Astrocyte of the hippocampus (primary cell): Measurements from ENCODE around the gene IDH3B.

Experiments
- DNase-seq: peaks from one replicate; pipeline ENCODE4 v3.0.0; 2011; ENCODE audit warnings: low read depth, low spot score

Gene IDH3B

DNA sequence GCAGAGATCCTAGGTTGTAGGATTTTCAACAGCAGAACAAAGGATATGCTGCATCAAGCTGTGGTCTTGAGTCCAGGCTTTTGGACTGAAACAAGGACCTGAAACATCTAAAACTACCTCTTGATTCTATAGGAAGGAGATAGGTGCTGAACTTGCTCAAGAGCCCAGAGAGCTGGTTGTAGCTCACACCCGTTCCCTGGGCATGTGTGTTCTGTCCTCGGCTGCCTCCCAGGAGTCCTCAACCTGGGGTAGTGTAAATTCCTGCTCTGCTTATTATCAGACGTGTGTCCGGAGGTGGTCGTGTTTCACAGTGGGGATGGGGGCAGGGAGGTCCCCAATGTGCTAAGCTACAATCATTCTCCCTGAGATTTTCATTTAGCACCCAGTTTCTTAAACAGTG is 6.8 kb downstream of the IDH3B start:
- DNase-seq = no peak

DNA sequence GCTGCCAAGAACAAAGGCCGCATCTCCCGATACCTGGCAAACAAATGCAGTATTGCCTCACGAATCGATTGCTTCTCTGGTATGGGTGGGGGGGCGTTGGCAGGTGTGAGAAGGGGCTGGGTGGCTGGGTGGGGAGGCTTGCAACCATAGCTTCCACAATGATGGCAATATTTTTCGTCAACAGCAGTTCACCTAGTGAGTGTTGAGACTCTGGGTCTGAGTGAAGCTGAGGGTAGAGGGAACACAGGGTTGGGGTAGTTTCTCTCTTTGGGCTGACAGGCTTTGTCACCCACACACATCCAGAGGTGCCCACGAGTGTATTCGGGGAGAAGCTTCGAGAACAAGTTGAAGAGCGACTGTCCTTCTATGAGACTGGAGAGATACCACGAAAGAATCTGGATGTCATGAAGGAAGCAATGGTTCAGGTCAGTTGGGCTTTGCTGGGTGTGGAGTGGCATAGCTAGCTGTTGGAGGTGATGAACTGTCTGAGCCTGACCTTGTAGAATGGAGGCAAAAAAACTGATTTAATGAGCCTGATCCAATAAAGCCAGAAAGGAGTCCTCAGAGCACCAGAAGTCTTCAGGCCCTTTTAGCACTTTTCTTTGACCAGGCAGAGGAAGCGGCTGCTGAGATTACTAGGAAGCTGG is 7.4 kb downstream of the IDH3B start:
- no peak for DNase-seq

DNA sequence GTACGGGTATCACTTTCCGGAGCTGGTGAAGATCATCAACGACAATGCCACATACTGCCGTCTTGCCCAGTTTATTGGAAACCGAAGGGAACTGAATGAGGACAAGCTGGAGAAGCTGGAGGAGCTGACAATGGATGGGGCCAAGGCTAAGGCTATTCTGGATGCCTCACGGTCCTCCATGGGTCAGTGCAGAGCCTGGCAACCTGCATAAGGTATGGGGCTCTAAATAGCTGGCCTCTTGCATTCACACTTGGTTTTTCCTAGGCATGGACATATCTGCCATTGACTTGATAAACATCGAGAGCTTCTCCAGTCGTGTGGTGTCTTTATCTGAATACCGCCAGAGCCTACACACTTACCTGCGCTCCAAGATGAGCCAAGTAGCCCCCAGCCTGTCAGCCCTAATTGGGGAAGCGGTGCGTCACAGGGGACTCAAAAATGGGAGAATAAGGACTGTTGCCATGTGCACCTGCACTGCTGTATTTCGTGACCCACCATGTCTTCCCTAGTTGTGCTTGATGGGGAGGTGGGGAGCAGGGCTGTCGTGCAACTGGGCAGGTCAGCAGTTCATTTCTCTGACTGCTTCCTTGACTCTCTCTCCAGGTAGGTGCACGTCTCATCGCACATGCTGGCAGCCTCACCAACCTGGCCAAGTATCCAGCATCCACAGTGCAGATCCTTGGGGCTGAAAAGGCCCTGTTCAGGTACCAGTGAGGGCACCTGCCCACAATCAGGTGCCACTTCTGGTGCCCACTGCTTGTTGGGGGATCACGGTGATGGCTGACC is 8.5 kb downstream of the IDH3B start:
- DNase-seq = no peak

DNA sequence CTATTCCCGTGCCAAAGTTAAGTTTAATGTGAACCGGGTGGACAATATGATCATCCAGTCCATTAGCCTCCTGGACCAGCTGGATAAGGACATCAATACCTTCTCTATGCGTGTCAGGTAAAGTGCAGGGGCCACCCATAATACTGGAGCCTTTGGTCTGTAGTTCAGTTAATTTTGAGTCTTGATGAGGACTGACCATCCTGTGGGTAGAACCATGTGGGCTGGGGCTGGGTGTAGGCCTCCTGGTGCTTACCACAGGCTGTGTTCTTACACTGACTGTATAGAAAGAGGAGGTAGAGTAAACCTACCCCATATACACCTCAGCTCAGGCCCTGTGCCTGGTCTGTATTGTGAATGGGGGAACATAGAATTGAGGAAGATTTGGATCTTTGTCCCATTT is 9.2 kb downstream of the IDH3B start:
- no peak for DNase-seq

DNA sequence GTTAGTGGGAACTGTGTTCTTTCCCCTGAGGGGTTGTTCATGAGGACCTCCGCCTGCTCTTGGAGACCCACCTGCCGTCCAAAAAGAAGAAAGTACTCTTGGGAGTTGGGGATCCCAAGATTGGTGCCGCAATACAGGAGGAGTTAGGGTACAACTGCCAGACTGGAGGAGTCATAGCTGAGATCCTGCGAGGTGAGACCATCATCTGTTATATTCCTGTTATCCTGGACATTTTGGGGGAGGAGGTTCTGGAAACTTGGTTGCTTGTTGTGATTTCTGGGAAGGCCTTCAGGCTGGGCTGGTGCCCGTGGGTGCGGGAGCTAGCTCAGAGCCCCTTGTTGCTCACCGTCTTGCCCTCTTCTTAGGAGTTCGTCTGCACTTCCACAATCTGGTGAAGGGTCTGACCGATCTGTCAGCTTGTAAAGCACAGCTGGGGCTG is 9.6 kb downstream of the IDH3B start:
- no peak for DNase-seq

DNA sequence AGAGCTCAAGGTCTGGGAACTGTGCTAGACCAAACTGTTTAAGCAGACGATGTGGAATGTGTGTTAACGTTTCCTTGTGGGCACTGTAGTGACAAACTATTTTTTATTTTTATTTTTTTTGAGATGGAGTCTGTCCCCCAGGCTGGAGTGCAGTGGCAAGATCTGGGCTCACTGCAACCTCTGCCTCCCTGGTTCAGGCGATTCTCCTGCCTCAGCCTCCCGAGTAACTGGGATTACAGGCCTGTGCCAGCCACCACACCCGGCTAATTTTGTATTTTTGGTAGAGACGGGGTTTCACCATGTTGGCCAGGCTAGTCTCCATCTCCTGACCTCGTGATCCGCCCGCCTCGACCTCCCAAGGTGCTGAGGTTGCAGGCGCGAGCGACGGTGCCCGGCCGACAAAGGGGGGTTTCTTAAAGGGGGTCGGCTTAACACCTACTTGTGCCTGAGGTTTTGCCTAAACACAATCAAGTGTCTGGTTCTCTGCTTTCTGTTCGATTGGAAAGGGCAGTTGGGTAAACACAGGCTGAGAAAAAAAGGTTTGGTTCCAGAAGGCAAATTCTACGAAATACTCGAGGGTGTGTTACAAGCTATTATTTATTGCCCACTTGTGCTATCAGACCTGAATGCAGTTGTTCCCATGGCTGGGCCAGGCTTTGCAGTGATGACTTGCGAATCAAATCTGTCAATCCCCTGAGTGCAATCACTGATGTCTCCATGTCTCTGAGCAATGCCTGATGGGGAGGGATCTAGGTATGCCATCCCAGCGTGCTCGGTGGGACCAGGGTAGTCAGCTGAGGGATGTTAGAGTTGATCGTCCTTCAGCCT is 10.2 kb downstream of the IDH3B start:
- DNase-seq = no peak

DNA sequence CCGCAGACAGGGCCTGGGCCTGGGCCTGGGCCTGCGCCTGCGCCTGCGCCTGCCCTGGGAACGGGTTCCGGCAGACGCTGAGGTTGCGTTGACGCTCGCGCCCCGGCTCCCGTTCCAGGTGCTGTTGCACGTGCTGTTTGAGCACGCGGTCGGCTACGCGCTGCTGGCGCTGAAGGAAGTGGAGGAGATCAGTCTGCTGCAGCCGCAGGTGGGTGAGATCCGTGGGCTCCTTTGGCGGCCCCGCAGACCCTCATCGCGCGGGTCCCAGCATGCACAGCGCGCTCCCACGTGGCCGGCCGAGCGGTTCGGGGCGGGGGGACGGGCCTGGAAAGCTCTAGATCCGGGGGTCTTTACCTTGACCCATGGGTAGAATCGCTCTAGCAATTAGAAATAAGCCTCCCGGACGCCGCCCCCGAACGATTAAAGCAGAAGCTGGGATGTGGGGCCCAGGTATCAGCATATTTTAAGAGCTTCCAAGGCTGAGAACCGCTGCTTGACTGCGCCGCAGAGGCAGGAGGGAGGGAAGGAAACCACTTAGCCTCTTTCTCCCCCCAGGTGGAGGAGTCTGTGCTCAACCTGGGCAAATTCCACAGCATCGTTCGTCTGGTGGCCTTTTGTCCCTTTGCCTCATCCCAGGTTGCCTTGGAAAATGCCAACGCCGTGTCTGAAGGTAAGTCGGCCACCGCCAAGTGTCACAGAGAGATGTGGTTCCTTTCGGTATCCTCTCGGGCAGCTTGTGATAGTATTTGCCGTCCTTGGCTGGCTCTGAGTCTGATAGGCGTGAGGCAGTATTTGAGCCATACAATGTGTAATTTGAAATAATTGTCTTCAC is 11.1 kb downstream of the IDH3B start:
- peak; percentile 39 for DNase-seq

DNA sequence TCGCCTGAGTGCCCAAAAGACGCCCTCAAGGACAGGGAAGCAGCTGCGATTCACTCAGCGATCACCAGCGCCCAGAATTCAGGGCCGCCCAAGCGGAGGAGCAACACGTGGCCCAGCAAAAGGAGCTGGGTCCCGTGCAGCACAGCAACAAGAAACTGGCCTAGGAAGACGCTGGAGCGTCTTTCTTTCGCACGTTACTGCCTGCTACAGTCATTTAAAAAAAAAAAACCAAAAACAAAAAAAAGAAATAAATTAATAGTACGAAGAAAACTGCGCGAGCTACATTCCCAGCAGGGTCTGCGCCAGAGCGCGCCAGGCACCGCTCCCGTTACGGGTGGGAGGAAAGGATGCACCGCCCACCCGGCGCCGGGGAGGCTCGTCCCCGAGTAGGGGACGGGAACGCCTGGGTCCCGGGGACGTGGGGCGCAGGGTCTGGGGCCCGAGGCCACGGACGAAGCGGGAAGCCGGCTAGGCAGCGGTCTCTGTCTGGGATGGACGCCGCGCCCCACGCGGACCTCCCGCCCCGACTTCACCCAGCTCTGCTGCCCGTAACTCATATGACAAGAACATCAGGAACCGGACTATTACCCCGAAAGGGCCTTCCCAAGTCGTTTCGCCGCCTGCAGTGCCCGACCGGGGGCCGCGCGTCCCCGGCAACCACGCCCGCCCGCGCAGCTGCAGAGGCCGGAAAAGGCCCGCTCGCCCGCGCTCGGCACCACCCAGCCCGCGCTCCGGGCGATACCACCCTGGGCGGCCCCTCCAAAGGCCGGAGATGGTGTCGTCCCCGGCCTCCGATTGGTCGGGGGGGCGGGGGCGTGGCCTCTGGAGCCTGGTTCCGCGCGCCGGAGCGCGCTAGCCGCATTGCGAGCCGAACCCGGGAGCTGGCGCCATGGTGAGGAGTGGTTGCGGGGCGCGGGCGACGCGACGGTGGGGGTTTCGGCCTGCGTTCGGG is 12.0 kb downstream of the IDH3B start, which contains the start of gene NOP56:
Gene NOP56 (plus strand): TSS at position 861 of the 952 bp plus-strand sequence. CDS start 29 bp downstream, at position 890.
- peak; percentile 98 for DNase-seq

DNA sequence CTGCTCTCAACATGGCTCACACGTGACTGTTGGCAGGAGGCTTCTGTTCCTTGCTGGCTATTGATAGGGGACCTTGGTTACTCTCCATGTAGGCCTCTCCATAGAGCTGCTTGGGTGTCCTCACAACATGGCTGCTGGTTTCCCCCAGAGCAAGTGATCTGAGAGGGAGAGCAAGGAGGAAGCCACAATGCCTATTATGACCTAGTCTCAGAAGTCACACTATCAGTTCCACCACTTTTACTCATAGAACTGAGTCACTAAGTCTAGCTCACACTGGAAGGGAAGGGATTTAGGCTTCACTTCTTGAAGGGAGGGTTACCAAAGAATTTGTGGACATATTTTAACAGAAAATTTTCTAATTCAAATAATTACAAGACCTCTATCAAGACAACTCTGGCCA is 20.3 kb downstream of the IDH3B start:
- no peak for DNase-seq

DNA sequence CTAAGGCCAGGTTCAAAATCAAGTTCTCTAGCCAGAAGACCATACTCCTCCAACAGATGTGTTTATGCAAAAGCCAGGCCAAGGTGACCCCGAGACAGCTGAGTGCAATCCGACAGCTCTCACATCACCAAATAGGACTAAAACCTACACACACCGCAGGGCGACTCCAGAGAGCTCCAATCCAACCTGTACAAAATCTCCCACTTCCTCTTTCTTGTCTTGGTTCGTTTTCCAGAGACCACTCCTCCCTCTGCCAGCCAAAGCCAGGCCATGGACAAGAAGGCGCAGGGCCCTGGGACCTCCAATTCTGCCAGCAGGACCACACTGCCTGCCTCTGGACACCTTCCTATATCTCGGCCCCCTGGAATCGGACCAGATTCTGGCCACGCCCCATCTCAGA is 23.1 kb downstream of the IDH3B start:
- no peak for DNase-seq

DNA sequence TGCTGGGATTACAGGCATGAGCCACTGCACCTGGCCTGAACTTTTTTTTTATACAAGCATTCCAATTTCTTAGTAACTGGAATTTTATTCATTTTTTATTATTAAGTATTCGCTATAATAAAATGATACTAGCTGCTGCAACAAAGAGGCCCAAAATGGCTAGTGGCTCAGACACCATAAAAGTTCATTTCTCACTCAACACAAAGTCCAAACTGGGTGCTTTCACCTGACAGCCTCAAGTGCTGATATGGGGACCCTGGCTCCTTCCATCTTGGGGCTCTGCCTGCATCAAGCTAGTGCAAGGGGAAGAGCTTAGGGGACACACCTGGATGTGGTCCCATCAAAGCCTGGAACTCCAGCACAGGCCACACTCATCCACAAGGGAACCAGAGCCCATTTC is 23.8 kb downstream of the IDH3B start:
- no peak for DNase-seq

DNA sequence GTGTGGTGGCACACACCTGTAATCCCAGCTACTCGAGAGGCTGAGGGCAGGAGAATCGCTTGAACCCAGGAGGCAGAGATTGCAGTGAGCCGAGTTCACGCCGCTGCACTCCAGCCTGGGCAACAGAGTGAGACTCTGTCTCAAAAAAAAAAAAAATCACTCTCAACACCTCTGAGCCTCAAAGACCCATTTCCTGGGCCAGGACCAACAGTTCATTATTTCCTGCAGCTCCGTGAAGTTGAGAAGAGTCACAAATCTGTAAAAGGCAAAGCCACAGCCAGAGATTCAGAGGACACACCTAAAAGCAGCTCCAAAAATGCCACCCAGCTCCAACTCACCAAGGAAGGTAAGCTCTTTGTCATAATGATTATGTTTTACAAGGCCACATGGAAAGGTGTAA is 26.8 kb downstream of the IDH3B start:
- no peak for DNase-seq

DNA sequence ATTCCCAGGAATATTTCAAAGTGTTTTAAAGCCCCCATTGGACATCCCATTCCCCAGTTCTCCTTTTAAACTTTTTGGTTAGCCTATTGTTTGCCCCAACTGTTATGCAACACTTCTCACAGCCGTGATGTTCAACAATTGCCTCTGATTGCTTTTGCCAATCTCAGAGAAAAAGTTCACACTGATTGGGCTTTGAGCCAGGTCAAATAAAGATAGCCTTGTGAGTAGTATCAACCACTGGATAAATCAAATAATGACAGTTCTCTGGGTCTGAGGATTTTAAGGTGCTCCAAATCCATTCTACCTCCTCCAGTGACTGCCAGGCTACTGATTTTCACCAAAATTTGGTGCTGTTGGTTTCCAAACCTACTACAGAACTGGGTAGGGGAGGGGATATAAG is 30.6 kb downstream of the IDH3B start:
- DNase-seq = no peak

DNA sequence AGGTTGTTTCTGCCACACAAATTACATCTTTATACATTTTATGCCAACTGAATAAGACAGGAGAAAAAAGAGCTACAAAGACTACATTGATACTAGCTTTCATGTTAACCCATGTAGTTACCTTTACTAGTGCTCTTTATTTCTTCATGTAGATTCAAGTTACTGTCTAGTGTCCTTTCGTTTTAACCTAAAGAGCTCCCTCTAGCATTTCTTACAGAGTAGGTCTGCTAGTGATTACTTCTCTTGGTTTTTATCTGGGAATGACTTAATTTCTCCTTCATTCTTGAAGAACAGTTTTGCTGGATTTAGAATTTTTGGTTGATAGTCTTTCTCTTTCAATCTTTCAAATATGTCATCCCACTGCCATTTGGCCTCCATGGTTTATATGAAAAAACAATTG is 32.8 kb downstream of the IDH3B start:
- no peak for DNase-seq

DNA sequence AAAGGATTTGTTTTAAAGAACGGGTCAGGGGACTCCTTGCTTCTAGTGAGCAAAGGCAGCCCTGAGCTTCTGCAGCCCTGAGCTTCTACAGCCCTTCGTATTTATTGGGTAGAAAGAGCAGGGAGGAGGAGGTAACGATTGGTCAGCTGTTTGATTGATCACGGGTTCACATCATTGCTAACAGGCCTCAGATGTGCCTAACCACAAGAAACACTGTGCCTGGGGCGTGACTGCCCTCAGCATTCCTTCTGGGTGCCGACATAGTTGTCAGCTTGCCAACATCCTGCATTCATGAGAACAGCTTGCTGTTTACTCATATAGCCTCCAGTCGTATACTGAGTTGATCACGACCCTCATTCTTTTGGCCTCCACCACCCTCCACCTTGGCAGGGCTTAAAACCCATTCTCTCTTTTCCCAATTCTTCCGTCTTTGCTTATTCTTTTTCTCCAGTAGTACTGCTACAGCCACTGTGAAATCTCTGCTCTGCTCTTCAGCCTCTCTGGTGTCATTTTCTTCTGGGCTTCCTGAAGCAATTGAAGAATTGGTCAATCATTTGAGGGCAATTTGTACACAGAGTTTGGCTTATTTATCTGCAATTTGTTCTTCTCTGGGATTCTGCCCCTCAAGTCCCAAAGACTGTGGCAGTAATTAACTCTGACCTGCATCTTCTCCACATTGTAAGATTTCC is 37.0 kb downstream of the IDH3B start:
- DNase-seq = peak; percentile 86

DNA sequence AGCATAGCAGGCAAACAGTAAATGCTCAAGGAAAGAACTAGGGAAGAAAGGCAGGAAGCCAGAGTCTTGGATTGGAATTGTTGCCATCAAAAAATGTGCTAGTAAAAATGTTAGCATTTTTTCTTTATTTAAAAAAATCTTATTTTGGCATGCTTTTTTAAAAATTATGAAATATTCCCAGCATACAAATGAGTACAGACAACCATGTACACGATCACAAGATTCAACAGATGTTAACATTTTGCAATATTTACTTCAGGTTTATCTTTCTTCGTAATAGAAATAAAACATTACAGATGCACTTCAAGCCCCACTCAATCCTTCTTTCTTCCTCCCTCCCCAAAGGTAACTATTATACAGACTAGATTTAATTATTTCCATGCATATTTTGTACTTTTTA is 39.0 kb downstream of the IDH3B start:
- DNase-seq = no peak

DNA sequence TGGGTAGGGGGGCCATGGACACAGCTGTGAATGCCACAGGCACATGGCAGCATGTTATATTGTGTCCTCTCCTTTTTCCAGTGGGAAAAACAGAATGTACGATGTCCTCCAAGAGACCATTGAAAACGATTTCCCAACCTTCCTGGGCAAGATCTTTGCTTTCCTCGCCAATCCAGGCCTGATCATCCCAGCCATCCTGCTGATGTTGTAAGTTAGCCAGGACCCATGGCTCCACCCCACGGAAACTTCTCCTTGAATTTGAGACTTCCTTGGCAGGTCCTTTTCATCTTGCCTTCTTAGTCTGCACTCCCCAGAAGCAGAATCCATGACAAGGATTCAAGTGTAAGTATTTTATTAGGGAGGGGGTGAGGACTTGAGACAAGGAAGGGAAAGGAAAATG is 39.8 kb downstream of the IDH3B start:
- DNase-seq = no peak

DNA sequence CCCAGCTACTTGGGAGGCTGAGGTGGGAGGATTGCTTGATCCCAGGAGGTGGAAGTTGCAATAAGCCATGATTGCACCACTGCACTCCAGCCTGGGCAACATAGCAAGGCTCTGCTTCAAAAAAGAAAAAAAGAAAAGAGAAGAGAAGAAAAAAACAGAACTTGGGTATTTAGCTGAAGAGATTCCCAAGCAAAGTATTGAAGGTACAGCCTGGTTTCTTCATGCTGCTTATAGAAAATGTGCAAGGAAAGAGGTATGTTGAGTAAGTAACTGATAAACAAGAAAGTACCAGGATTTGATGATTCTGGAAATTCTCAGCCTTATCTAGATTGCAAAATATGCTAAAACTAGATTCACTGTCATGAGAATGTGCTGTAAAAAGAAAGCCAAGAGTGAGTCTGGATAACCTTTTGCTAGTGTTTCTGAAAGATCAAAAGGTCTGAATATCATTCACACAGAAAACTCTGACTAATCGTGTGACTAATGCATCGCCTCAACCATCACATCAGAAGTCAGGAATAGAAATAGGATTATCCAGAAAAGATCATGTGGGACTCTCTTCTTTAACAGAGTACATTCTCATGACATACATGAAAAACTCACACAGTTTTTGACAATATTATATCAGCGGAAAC is 43.9 kb downstream of the IDH3B start:
- DNase-seq = no peak

DNA sequence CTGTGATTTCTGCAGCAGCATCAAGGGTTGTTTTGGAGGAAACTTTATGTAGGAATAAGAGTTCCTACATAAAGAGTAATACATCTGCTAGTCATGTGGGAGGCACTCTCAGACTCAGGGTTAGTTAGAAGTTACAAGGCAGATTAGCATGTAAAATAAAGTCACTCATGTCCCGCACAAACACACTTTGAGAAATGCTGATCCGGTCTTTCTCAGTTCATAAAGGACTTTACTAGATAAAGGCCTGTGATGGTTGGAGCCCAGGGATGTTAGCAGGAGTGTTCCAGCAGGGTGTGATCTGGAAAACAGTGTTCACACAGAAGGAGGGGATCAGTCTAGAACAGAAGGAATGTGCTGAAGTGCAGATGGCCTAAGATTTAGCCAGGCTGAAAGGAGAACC is 44.7 kb downstream of the IDH3B start:
- DNase-seq = no peak
